Stimulated activated CD8-positive, alpha-beta memory T cell treated with anti-CD3 and anti-CD28 coated beads, Interleukin-12 subunit alpha, Interleukin-12 subunit beta, amount 100 ng/mL, for 24 hours (primary cell): Measurements from ENCODE around the gene ARHGEF39.

Experiments
- DNase-seq: peaks from one replicate; pipeline ENCODE4 v3.0.0-alpha.2; 2020; ENCODE audit errors: extremely low read depth

The ARHGEF39 gene

GRCh38 chr9:35664531-35665470 is at the start of gene ARHGEF39:
Gene ARHGEF39 (minus strand): TSS chr9:35665195. CDS start chr9:35665169, 26 bp downstream.
- no peak for DNase-seq

GRCh38 chr9:35714123-35714522 is 49.1 kb upstream of the ARHGEF39 start:
- no peak for DNase-seq

GRCh38 chr9:35713578-35713977 is 48.6 kb upstream of the ARHGEF39 start:
- no peak for DNase-seq

- no peak for DNase-seq
Observed at GRCh38 chr9:35712762-35713400, 47.9 kb upstream of the ARHGEF39 start.

GRCh38 chr9:35711501-35712428 is 46.8 kb upstream of the ARHGEF39 start:
- no peak for DNase-seq

GRCh38 chr9:35710818-35711500 is 46.0 kb upstream of the ARHGEF39 start:
- DNase-seq, result no peak

GRCh38 chr9:35708146-35708545 is 43.2 kb upstream of the ARHGEF39 start:
- no peak for DNase-seq

- no peak for DNase-seq
Observed at GRCh38 chr9:35706951-35707350, 42.0 kb upstream of the ARHGEF39 start.

GRCh38 chr9:35705836-35706430 is 40.9 kb upstream of the ARHGEF39 start:
- DNase-seq, result no peak

- DNase-seq, result no peak
Observed at GRCh38 chr9:35705372-35705771, 40.4 kb upstream of the ARHGEF39 start.

- DNase-seq, result no peak
Observed at GRCh38 chr9:35703906-35704672, 39.1 kb upstream of the ARHGEF39 start.

- DNase-seq, result no peak
Observed at GRCh38 chr9:35702696-35703095, 37.7 kb upstream of the ARHGEF39 start.

- DNase-seq, result no peak
Observed at GRCh38 chr9:35700942-35701341, 35.9 kb upstream of the ARHGEF39 start.

GRCh38 chr9:35700031-35700430 is 35.0 kb upstream of the ARHGEF39 start:
- DNase-seq, result no peak

- no peak for DNase-seq
Observed at GRCh38 chr9:35698231-35698630, 33.2 kb upstream of the ARHGEF39 start.

- no peak for DNase-seq
Observed at GRCh38 chr9:35697486-35697885, 32.5 kb upstream of the ARHGEF39 start.

- DNase-seq, result no peak
Observed at GRCh38 chr9:35696520-35697215, 31.7 kb upstream of the ARHGEF39 start.

- no peak for DNase-seq
Observed at GRCh38 chr9:35695943-35696401, 31.0 kb upstream of the ARHGEF39 start.

- DNase-seq, result no peak
Observed at GRCh38 chr9:35691757-35692301, 26.8 kb upstream of the ARHGEF39 start.
